ENCODE measurements around the gene MBOAT2.

- TF ChIP-seq CTCF (IDR thresholded peaks at IDR 0.05) = peak in 1 of 12 donors; percentile 14
- TF ChIP-seq POLR2A (IDR thresholded peaks at IDR 0.05) = no peak
Observed at GRCh38 chr2:8986327-8986976, 17.0 kb downstream of the MBOAT2 start.
